Erythroblast (primary cell): Measurements from ENCODE around the gene ARMH3.

ENCODE experiments used
- GATA1 ChIP-seq: IDR thresholded peaks from 2 replicates; pipeline ENCODE4 v1.6.1; 2011; ENCODE audit warnings: low read depth, mild to moderate bottlenecking, control low read depth, low read length, moderate library complexity
- POLR2A ChIP-seq: IDR thresholded peaks from 2 replicates; pipeline ENCODE4 v1.6.1; 2011; ENCODE audit warnings: mild to moderate bottlenecking, low read length

- TF ChIP-seq POLR2A (no peak), GATA1 (no peak)
Observed at GRCh38 chr10:101906586-101907183, 149.3 kb downstream of the ARMH3 start.
